Panc1 (cell line): ENCODE results near the gene NKD1. TPM values are rescaled to one million over a fixed set of nuclear protein-coding genes. Genes with fewer than 3 reads are reported as not detected.

Source experiments
- ATAC-seq: fragments of 200-7000 bp; cut with Tn5 transposase; 2 replicates; pipeline ENCODE4 v1.9.1; 2020; ENCODE audit warnings: mild to moderate bottlenecking, moderate library complexity
- BruUV-seq: library from RNA; stranded (reverse); fragments of 400-500 nt; replicated peaks from 2 replicates; lab custom pipeline; 2021; lab: Mats Ljungman, UMichigan
- CTCF ChIA-PET: fragments of 300-600 bp; sonication (Branson Sonifier 250); formaldehyde crosslinking; loops from one replicate; lab custom pipeline; 2022; ENCODE audit warnings: antibody characterized with exemption; lab: Charles Lee
- POLR2A ChIA-PET: fragments of 300-600 bp; sonication (Branson Sonifier 250); formaldehyde crosslinking; loops from one replicate; lab custom pipeline; 2022; ENCODE audit warnings: antibody characterized with exemption; lab: Charles Lee
- DNase-seq: peaks from one replicate; pipeline ENCODE4 v3.0.0-alpha.2; 2010; ENCODE audit warnings: low read depth, low spot score
- H3K27ac ChIP-seq: 2 replicates; pipeline ENCODE4 v1.5.1; 2011; ENCODE audit warnings: mild to moderate bottlenecking, low read length, inconsistent platforms
- H3K27me3 ChIP-seq: fragments of 200-500 bp; sonication (Bioruptor generic); 2 replicates; pipeline ENCODE4 v1.6.0; 2014; ENCODE audit warnings: low read length, inconsistent platforms; ENCODE audit not compliant: control insufficient read depth, insufficient read depth
- H3K36me3 ChIP-seq: fragments of 200-500 bp; sonication (Bioruptor generic); 2 replicates; pipeline ENCODE4 v1.5.1; 2014; ENCODE audit warnings: inconsistent platforms, mild to moderate bottlenecking, low read length, moderate library complexity; ENCODE audit not compliant: control insufficient read depth, insufficient read depth
- H3K4me1 ChIP-seq: 2 replicates; pipeline ENCODE4 v1.5.1; 2011; ENCODE audit warnings: inconsistent platforms, mild to moderate bottlenecking, low read length, moderate library complexity; ENCODE audit not compliant: control insufficient read depth, insufficient read depth
- H3K4me3 ChIP-seq, 2 experiments: 2 replicates each; pipeline ENCODE4 v1.5.1; 2011 to 2012; ENCODE audit warnings: low read depth in 2 of 2, low read length in 2 of 2, mild to moderate bottlenecking in 2 of 2, inconsistent platforms in 1 of 2, moderate library complexity in 1 of 2
- H3K9me3 ChIP-seq: fragments of 200-500 bp; sonication (Bioruptor generic); 2 replicates; pipeline ENCODE4 v1.5.1; 2014; ENCODE audit warnings: low read depth, mild to moderate bottlenecking, inconsistent platforms, low read length, moderate library complexity; ENCODE audit not compliant: control insufficient read depth, insufficient read depth
- POLR2AphosphoS5 ChIP-seq: IDR thresholded peaks from 2 replicates; pipeline ENCODE4 v1.6.1; 2012; ENCODE audit warnings: mild to moderate bottlenecking, low read depth, low read length, moderate library complexity
- SIN3A ChIP-seq: IDR thresholded peaks from 2 replicates; pipeline ENCODE4 v1.6.1; 2012; ENCODE audit warnings: low read depth, mild to moderate bottlenecking, low read length, moderate library complexity, borderline replicate concordance; ENCODE audit not compliant: insufficient read depth
- TCF7L2 ChIP-seq: IDR thresholded peaks from 2 replicates; pipeline ENCODE4 v1.6.1; 2011; ENCODE audit warnings: mild to moderate bottlenecking, low read depth, low read length, inconsistent platforms
- in situ Hi-C: cut with HindIII; loops from 2 replicates; pipeline ENCODE4 v1.10.0; 2016; ENCODE audit warnings: low sequenced_read_pairs, low pct_unique_long_range_greater_than_20kb
- intact Hi-C: fragments of 100-400 bp; cut with micrococcal nuclease; formaldehyde crosslinking; loops from one replicate; pipeline ENCODE4 v1.10.0; 2022; ENCODE audit not compliant: unreplicated experiment
- total RNA-seq: library from RNA; stranded (reverse); gene quantifications from one replicate; pipeline ENCODE4 v1.2.1, GENCODE V29; 2021; ENCODE audit not compliant: unreplicated experiment
- TF ChIP-seq, protein P1 (sequence below): fragments of 450-650 bp; IDR thresholded peaks from 2 replicates; pipeline ENCODE4 v1.5.1; 2017; ENCODE audit warnings: mild to moderate bottlenecking
- TF ChIP-seq, protein P2 (sequence below), 2 experiments: IDR thresholded peaks; 2 replicates each; pipeline ENCODE4 v1.6.1; 2011 to 2012; ENCODE audit warnings: low read depth in 2 of 2, control low read depth in 1 of 2, low read length in 1 of 2, mild to moderate bottlenecking in 1 of 2, moderate library complexity in 1 of 2; ENCODE audit not compliant: insufficient read depth in 1 of 2

Gene NKD1
- total RNA-seq, 1 experiment from 2014 or later: 0.18 TPM

DNA sequence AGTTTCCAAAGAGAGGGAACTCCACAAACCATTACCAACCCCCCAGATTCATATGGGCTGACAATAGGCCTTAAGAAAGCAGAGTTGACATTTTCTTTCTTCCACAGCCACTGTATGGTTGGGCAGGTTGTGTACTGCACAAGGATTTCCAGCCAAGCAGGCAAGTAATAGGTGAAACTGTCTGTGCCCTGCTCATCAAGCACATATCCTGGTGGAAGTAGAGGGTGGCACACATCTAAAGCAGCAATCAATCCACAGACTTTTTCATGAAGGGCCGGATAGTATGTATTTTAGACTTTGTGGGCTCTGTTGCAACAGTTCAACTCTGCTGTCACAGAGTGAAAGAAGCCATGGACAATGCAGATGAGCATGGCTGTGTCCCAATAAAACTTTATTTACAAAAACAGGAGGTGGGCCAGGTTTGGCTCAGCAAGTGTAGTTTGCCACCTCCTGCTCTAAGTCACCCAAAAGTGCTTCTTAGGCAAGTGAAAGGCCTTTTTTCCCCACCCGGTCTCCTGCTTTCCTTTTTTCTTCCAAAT lies 69.5 kb downstream of the NKD1 start:
- no peaks in the 10 kb centered on the region for H3K9me3 ChIP-seq
- intact Hi-C loops (no loop called here), in situ Hi-C loops (no loop called here)
- H3K27ac ChIP-seq: no peak overlapping the region
- ChIA-PET CTCF (no interaction called here), POLR2A (no interaction called here)
- DNase-seq: no peak
- TF ChIP-seq TCF7L2 (no peak), POLR2AphosphoS5 (no peak), SIN3A (no peak)
- TF ChIP-seq, protein P1, sequence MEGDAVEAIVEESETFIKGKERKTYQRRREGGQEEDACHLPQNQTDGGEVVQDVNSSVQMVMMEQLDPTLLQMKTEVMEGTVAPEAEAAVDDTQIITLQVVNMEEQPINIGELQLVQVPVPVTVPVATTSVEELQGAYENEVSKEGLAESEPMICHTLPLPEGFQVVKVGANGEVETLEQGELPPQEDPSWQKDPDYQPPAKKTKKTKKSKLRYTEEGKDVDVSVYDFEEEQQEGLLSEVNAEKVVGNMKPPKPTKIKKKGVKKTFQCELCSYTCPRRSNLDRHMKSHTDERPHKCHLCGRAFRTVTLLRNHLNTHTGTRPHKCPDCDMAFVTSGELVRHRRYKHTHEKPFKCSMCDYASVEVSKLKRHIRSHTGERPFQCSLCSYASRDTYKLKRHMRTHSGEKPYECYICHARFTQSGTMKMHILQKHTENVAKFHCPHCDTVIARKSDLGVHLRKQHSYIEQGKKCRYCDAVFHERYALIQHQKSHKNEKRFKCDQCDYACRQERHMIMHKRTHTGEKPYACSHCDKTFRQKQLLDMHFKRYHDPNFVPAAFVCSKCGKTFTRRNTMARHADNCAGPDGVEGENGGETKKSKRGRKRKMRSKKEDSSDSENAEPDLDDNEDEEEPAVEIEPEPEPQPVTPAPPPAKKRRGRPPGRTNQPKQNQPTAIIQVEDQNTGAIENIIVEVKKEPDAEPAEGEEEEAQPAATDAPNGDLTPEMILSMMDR: no peak
- TF ChIP-seq, protein P2, sequence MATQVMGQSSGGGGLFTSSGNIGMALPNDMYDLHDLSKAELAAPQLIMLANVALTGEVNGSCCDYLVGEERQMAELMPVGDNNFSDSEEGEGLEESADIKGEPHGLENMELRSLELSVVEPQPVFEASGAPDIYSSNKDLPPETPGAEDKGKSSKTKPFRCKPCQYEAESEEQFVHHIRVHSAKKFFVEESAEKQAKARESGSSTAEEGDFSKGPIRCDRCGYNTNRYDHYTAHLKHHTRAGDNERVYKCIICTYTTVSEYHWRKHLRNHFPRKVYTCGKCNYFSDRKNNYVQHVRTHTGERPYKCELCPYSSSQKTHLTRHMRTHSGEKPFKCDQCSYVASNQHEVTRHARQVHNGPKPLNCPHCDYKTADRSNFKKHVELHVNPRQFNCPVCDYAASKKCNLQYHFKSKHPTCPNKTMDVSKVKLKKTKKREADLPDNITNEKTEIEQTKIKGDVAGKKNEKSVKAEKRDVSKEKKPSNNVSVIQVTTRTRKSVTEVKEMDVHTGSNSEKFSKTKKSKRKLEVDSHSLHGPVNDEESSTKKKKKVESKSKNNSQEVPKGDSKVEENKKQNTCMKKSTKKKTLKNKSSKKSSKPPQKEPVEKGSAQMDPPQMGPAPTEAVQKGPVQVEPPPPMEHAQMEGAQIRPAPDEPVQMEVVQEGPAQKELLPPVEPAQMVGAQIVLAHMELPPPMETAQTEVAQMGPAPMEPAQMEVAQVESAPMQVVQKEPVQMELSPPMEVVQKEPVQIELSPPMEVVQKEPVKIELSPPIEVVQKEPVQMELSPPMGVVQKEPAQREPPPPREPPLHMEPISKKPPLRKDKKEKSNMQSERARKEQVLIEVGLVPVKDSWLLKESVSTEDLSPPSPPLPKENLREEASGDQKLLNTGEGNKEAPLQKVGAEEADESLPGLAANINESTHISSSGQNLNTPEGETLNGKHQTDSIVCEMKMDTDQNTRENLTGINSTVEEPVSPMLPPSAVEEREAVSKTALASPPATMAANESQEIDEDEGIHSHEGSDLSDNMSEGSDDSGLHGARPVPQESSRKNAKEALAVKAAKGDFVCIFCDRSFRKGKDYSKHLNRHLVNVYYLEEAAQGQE (IDR thresholded peaks at IDR 0.05; ENCODE audit: insufficient read depth in 1 of 2, low read depth in 2 of 2, low read length in 1 of 2): no peak
- H3K36me3 ChIP-seq: no peaks in the 10 kb centered on the region
- BruUV-seq: no TSS peak
- H3K27me3 ChIP-seq: no peaks in the 10 kb centered on the region
- H3K4me1 ChIP-seq: no peaks in the 10 kb centered on the region
- H3K4me3 ChIP-seq: no peak overlapping the region
- no peak for ATAC-seq

DNA sequence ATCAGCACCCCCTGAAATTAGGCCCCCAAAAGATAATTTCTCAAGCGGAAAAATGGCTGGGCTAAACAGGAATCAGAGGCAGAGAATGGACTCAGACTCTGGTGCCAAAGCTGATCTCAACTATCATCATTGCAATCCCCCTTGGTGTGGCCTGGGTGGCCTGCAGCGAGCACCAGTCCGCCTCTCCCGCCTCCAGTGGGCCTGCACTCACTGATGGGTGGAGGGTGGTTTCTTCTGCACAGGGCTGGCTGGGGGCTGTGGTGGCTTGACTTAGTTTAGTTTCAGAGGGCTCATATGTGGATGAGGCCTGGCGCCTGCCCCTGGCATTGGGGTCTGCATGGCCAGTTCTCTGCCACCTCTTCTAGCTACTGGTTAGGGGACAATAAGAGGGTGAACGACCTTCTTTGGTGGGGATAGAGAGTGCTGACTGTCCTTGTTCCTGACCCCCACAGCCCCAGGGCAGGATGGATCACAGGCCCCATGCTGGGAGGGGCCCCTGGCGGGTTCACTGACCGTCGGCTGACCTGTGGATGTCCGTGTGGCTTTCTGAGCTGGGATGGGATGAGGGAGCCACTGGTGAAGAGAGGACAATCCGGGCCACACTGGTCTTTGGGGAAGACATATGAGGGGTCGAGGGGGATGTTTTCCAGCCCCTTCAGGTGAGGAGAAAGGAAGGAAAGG lies 70.2 kb downstream of the NKD1 start:
- no peaks in the 10 kb centered on the region for H3K4me1 ChIP-seq
- H3K4me3 ChIP-seq: no peak overlapping the region
- no peak overlapping the region for H3K27ac ChIP-seq
- in situ Hi-C loops: no loop called here
- no peaks in the 10 kb centered on the region for H3K9me3 ChIP-seq
- no TSS peak for BruUV-seq
- DNase-seq: no peak
- no peaks in the 10 kb centered on the region for H3K36me3 ChIP-seq
- ChIA-PET POLR2A (interaction anchor here (0.6 kb wide), 1 partner anchor 143 kb away, joined by 5 read pairs; no protein-coding TSS in a partner anchor), CTCF (no interaction called here)
- intact Hi-C loops: no loop called here
- ATAC-seq: no peak
- H3K27me3 ChIP-seq: no peaks in the 10 kb centered on the region
- TF ChIP-seq SIN3A (no peak), TCF7L2 (no peak), POLR2AphosphoS5 (no peak)
- TF ChIP-seq, protein P1: no peak
- TF ChIP-seq, protein P2 (IDR thresholded peaks at IDR 0.05; ENCODE audit: insufficient read depth in 1 of 2, low read depth in 2 of 2, low read length in 1 of 2): no peak
